NCI-H1105 treated with DMSO at 0.1 percent for 48 hours (cell line): ENCODE data around the gene ARPC2.
A peak's percentile ranks its signal among the peaks of the same experiment; 100 is the strongest.
"Not testable (repeated sequence)": the region's sequence is repeated elsewhere in the genome, so short reads cannot be mapped to it uniquely, and the experiment has no call there.

Experiments used
- DNase-seq: peaks from one replicate; lab custom pipeline; 2025; lab: John Stamatoyannopoulos, UW

Gene ARPC2

GRCh38 chr2:218216674-218217359, at the start of gene ARPC2:
TSS of gene ARPC2 (plus strand) at chr2:218217189. CDS start at chr2:218217471, 282 bp downstream.
- peak; percentile 79 for DNase-seq

GRCh38 chr2:218168016-218168415, 49.0 kb upstream of the ARPC2 start:
- no peak for DNase-seq

DNA sequence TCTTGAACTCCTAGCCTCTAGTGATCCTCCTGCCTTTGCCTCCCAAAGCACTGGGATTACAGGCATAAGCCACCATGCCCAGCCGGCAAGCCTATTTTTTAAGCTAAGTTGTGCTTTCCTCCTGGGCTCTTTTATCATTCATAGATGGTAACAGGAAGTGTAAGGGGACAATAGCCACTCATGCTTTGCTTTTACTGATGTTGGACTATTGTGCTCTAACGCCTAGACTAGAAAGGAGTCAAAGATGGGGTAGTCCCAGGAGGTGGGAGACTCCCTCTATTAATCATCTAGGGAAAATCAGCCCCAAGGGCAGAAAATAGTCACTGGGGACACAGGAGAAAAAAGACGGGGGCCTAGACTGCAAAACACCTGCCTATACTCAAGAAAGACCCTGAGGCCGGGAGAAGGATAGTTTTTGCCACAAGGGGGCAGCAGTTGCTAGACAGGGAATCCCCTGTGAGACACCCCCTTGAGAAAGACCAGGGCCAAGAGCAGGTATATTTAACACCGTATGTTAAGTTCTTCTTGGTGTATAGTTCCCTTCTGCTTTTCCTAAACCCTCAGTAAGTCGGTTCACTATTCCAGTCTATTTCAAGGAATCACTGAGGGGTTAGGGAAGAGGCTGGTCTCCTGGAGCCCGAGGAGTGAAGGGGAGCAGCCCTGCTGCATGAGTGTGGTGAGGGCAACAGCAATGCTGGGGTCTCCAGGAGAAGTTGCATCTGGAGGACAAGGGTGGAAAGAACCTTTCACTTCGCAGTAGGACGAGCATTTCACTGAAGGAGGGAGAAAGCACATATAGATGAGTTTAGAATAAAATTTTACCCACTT, 48.1 kb upstream of the ARPC2 start:
- peak; percentile 20 for DNase-seq

DNA sequence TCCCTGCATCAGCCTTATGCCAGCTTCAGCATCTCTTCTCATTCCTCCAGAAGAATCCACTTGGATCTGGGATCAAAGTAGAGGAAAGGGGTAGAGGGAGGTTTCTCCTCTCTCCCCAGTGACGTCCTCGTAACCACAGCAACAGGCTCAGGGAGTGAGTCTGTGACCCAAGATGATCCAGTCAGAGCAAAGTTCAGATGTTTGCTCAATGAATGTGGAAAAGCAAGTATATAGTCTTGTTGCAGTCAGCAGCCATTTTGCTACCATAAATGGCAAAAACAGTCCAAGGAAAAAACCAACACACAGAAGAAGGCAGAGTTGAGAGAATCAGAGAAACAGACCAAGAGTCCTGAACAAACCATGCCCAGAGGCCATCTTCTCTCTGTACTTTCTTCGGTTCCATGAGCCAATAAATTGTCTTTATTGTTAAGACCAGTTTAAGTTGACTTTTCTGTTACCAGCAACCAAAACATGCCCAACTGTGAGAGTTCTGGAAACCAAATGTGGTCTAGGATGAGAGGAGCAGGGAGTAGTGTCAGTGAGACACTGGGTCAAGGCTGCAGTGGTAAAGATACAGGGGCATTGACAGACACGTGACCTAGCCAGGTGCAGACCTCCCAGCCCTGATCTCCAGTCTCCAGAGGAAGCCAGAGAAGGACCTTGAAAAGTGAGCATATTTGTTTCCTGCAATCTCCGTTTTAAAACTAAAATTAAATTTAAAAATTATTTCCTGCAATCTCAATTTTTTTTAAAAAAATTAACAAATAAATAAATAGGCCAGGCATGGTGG, 47.0 kb upstream of the ARPC2 start:
- DNase-seq: no peak

GRCh38 chr2:218171744-218172143, 45.2 kb upstream of the ARPC2 start:
- not testable (repeated sequence) for DNase-seq

DNA sequence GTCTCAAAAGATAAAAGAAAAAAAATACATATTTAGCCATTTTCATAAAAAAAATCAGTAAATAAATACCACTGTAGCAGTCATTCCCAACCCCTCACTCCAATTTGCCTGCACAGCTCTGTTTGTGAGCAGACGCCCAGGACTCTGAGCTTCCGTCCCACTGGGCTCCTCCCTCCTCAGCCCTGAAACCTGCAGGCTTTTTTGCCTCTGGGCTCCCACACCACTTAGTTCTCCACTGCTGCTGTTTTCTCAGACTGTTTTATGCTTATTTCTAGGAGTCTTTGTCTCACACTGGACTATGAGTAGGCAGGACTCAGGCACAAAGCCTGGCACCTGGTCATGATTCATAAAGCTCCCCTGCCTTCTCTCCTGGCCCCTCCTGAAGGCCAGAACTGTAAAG, 44.1 kb upstream of the ARPC2 start:
- no peak for DNase-seq

- no peak for DNase-seq
Observed at GRCh38 chr2:218179782-218180181, 37.2 kb upstream of the ARPC2 start.

- DNase-seq: no peak
Observed at GRCh38 chr2:218180467-218181114, 36.4 kb upstream of the ARPC2 start.

DNA sequence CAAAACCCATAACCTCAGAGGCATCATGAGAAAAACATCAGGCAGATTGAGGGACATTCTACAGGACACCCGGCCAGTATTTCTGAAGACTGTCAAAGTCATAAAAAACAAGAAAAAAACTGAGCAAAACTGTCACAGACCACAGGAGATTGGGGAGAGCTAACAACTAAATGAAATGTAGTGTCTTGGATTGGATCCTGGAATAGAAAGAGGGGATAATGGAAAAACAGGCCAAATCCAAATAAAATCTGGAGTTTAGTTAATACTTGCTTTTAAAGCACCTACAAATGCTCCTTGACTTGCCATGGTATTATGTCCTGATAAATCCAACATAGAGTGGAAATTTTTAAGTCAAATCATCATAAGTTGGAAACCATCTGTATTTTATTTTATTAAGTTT, 32.7 kb upstream of the ARPC2 start:
- no peak for DNase-seq

- peak; percentile 57 for DNase-seq
Observed at GRCh38 chr2:218186355-218186766, 30.6 kb upstream of the ARPC2 start.

DNA sequence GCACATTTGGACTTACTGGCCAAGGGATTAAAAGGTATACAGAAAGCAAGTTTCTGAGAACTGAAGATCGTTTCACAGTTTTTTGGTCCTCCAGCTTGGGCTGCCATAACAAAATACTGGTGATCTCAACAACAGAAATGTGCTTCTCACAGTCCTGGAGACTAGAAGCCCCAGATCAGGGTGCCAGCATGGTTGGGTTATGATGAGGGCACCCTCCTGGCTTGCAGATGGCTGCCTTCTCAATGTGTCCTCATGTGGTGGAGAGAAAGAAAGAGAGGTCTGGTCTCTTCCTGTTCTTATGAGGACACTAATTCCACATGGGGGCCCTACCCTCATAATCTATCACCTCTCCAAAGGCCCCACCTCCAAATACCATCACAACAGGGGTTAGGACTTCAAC, 30.1 kb upstream of the ARPC2 start:
- no peak for DNase-seq

GRCh38 chr2:218187296-218188015, 29.5 kb upstream of the ARPC2 start:
- DNase-seq: no peak

- DNase-seq: no peak
Observed at GRCh38 chr2:218188528-218188927, 28.5 kb upstream of the ARPC2 start.

- no peak for DNase-seq
Observed at GRCh38 chr2:218192902-218193430, 24.0 kb upstream of the ARPC2 start.

- DNase-seq: no peak
Observed at GRCh38 chr2:218193701-218194100, 23.3 kb upstream of the ARPC2 start.

DNA sequence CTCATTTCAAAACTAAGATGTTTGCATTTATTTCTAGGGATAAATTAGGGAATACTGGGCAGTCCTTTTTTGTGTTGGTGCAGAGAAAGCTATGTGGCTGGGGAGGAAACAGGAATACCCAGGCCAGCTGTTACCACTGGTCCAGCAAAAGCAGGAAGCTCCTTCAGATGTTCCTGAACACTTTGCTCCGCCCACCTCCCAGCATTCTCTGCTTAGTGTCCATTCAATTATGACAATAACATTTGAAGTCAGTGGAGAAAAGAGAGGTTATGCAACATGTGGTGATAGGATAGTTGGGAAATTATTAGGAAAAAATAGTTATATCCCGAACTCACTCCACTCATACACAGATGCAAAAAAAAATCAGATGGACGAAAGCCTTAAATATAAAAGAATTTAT, 22.1 kb upstream of the ARPC2 start:
- no peak for DNase-seq

- no peak for DNase-seq
Observed at GRCh38 chr2:218196974-218197373, 20.0 kb upstream of the ARPC2 start.

DNA sequence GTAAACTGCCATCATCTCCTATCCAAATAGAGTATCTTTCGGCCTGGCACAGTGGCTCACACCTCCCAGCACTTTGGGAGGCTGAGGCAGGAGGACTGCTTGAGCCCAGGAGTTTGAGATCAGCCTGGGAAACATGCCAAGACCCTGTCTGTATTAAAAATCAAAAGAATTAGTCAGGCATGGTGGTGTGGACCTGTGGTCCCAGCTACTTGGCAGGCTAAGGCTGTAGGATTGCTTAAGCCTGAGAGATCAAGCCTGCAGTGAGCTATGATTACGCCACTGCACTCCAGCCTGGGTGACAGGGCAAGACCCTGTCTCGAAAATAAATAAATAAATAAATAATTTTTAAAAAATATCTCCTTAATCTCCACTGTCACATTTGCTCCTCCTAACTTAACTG, 14.7 kb upstream of the ARPC2 start:
- no peak for DNase-seq

DNA sequence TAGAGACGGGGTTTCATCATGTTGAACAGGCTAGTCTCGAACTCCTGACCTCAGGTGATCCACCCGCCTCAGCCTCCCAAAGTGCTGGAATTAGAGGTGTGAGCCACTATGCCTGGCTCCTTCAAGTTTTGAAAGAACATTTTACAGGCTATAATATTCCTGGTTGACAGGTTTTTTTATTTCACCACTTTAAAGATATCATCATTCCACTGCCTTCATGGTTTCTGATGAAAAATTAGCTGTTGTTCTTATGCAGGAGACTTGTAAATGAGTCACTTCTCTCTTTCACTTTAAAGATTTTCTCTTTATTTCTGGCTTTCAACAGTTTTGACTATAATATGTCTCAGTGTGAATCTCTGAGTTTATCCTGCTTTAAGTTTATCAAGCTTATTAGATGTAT, 7.9 kb upstream of the ARPC2 start:
- DNase-seq: no peak

DNA sequence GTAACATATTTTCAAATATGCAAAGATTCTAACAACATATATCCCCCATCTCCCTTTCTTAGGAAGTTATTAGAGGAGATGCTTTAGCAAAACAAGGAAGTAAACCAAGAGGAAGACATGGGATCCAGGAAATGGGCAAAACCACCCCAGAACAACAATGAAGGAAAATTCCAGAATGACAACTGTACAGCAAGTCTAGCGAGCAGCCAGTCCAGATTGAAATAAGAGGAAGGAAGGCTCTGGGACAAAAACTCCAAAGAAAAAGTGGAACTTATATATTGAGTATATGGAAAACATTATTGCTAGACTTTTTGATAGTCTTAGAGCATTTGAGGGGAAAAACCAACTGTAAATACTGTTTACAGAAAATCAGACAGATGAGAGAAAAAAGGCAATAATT, 2.9 kb upstream of the ARPC2 start:
- DNase-seq: no peak

DNA sequence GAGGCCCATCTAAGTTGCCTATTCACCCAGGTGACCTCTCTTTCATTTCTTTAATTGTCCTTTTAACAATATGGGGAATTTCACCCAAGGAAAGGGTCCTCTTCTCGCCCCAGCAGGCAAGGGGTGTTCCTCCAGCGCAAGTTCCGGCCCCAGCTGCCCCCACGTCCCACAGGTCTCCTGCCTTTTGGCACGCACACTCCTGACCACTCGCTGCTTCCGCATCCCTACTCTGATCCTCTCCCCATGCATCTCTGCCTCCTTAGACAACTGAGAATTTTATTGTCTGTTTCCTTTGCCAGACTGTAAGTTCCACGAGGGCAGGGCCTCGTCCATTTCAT, 684 bp upstream of the ARPC2 start:
- no peak for DNase-seq
